GM18873 (cell line): ENCODE results near the gene SHISA4.

ENCODE experiments used
- ATAC-seq: cut with Tn5 transposase; IDR thresholded peaks from one replicate; pipeline ENCODE4 v1.9.1; 2021; ENCODE audit warnings: mild to moderate bottlenecking, moderate library complexity, moderate number of reproducible peaks; ENCODE audit not compliant: unreplicated experiment, low FRiP score

The SHISA4 gene

GRCh38 chr1:201880928-201881571, 7.6 kb upstream of the SHISA4 start:
- ATAC-seq = no peak

- no peak for ATAC-seq
Measured at GRCh38 chr1:201881617-201882016, 7.1 kb upstream of the SHISA4 start.

- ATAC-seq = no peak
Measured at GRCh38 chr1:201882665-201883132, 6.0 kb upstream of the SHISA4 start.

- ATAC-seq = no peak
Measured at GRCh38 chr1:201883266-201883665, 5.4 kb upstream of the SHISA4 start.

GRCh38 chr1:201883786-201884185, 4.9 kb upstream of the SHISA4 start:
- no peak for ATAC-seq

GRCh38 chr1:201884425-201884824, 4.3 kb upstream of the SHISA4 start:
- ATAC-seq = no peak

- ATAC-seq = no peak
Measured at GRCh38 chr1:201885531-201886075, 3.1 kb upstream of the SHISA4 start.

GRCh38 chr1:201886103-201886885, 2.4 kb upstream of the SHISA4 start:
- no peak for ATAC-seq

- no peak for ATAC-seq
Measured at GRCh38 chr1:201887116-201887866, 1.4 kb upstream of the SHISA4 start.

GRCh38 chr1:201889090-201889968, 631 bp downstream of the SHISA4 start:
- ATAC-seq = no peak

GRCh38 chr1:201890223-201890622, 1.5 kb downstream of the SHISA4 start:
- no peak for ATAC-seq

- ATAC-seq = no peak
Measured at GRCh38 chr1:201890806-201891450, 2.2 kb downstream of the SHISA4 start.

- no peak for ATAC-seq
Measured at GRCh38 chr1:201891451-201892045, 2.9 kb downstream of the SHISA4 start.

- ATAC-seq = no peak
Measured at GRCh38 chr1:201892211-201892610, 3.5 kb downstream of the SHISA4 start.

GRCh38 chr1:201893431-201893830, 4.7 kb downstream of the SHISA4 start:
- no peak for ATAC-seq

- ATAC-seq = no peak
Measured at GRCh38 chr1:201894343-201895119, 5.8 kb downstream of the SHISA4 start.

- ATAC-seq = no peak
Measured at GRCh38 chr1:201895120-201895665, 6.5 kb downstream of the SHISA4 start.
